Measurements from ENCODE around the gene APPBP2.

DNA sequence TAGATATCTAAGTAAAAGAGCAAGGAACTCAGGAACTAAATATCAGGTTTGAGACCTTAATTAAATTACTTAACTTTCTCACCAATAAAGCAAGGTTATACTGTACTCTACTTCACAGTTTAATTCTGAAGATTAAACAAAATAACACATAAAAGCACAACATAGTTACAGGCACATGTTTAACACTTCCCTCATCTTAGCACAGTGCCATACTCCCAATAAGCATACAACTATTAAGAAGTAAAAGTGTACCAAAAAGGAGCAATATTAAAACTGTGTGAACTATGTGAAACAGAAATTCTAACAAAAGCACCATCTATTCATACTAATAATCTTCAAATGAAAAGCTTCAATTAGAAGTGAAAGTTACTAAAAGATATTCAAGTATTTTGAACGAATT lies 2.2 kb downstream of the APPBP2 start:
- TF ChIP-seq, protein P1, sequence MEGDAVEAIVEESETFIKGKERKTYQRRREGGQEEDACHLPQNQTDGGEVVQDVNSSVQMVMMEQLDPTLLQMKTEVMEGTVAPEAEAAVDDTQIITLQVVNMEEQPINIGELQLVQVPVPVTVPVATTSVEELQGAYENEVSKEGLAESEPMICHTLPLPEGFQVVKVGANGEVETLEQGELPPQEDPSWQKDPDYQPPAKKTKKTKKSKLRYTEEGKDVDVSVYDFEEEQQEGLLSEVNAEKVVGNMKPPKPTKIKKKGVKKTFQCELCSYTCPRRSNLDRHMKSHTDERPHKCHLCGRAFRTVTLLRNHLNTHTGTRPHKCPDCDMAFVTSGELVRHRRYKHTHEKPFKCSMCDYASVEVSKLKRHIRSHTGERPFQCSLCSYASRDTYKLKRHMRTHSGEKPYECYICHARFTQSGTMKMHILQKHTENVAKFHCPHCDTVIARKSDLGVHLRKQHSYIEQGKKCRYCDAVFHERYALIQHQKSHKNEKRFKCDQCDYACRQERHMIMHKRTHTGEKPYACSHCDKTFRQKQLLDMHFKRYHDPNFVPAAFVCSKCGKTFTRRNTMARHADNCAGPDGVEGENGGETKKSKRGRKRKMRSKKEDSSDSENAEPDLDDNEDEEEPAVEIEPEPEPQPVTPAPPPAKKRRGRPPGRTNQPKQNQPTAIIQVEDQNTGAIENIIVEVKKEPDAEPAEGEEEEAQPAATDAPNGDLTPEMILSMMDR (IDR thresholded peaks at IDR 0.05; ENCODE audit: low read depth, low read length) = no peak
- TF ChIP-seq EZH2phosphoT487 (IDR thresholded peaks at IDR 0.05; ENCODE audit: low read depth) = no peak
